Measurements from ENCODE around the gene VN1R2. TPM values are rescaled to one million over a fixed set of nuclear protein-coding genes. Genes with fewer than 3 reads are reported as not detected.
"Not testable (repeated sequence)": the region's sequence is repeated elsewhere in the genome, so short reads cannot be mapped to it uniquely, and the experiment has no call there.

VN1R2 gene, protein sequence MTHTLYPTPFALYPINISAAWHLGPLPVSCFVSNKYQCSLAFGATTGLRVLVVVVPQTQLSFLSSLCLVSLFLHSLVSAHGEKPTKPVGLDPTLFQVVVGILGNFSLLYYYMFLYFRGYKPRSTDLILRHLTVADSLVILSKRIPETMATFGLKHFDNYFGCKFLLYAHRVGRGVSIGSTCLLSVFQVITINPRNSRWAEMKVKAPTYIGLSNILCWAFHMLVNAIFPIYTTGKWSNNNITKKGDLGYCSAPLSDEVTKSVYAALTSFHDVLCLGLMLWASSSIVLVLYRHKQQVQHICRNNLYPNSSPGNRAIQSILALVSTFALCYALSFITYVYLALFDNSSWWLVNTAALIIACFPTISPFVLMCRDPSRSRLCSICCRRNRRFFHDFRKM
- total RNA-seq: under 0.01 TPM

- not testable (repeated sequence) for DNase-seq (ENCODE audit: low read depth in 2 of 3, low spot score in 2 of 3)
These were observed at the start of gene VN1R2 for GRCh38 chr19:53257715-53258342. Gene VN1R2, plus strand, starts transcription at chr19:53258292. Its CDS starts 84 bp downstream, at chr19:53258376.

- not testable (repeated sequence) for DNase-seq (ENCODE audit: low read depth in 2 of 3, low spot score in 2 of 3)
These were observed 46.5 kb upstream of the VN1R2 start for GRCh38 chr19:53211554-53211953.

DNA sequence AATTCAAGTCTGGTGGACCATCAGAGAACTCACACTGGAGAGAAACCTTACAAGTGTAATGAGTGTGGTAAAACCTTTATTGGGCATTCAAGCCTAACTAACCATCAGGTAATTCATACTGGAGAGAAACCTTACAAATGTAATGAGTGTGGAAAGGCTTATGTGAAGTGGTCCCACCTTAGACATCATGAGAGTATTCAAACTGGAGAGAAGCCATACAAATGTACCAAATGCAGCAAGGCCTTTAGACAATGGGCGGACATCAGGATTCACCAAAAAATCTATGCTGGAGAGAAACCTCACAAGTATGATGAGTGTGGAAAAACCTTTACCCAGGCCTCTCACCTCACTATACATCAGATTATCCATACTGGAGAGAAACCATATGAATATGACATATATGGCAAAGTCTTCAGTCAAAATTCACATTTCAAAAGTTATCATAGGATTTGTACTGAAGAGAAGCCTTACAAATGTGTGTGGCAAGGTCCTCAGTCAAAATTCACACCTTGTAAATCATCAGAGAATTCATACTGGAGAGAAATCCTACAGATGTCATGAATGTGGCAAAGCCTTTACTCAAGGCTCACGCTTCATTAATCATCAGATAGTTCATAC lies 45.3 kb upstream of the VN1R2 start:
- DNase-seq (ENCODE audit: low read depth in 2 of 3, low spot score in 2 of 3): no peak

DNA sequence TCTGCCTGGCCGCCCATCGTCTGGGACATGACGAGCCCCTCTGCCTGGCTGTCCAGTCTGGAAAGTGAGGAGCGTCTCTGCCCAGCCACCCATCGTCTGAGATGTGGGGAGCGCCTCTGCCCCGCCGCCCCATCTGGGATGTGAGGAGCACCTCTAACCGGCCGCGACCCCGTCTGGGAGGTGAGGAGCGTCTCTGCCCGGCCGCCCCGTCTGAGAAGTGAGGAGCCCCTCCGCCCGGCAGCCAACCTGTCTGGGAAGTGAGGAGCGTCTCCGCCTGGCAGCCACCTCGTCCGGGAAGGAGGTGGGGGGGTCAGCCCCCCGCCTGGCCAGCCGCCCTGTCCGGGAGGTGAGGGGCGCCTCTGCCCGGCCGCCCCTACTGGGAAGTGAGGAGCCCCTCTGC lies 35.4 kb upstream of the VN1R2 start:
- DNase-seq (ENCODE audit: low read depth in 2 of 3, low spot score in 2 of 3): not testable (repeated sequence)

- DNase-seq (ENCODE audit: low read depth in 2 of 3, low spot score in 2 of 3): no peak
These were observed 33.5 kb upstream of the VN1R2 start for GRCh38 chr19:53224606-53225005.

- DNase-seq (ENCODE audit: low read depth in 2 of 3, low spot score in 2 of 3): no peak
These were observed 20.8 kb upstream of the VN1R2 start for GRCh38 chr19:53237114-53237777.

- DNase-seq (ENCODE audit: low read depth in 2 of 3, low spot score in 2 of 3): no peak
These were observed 11.6 kb upstream of the VN1R2 start for GRCh38 chr19:53246498-53246897.

DNA sequence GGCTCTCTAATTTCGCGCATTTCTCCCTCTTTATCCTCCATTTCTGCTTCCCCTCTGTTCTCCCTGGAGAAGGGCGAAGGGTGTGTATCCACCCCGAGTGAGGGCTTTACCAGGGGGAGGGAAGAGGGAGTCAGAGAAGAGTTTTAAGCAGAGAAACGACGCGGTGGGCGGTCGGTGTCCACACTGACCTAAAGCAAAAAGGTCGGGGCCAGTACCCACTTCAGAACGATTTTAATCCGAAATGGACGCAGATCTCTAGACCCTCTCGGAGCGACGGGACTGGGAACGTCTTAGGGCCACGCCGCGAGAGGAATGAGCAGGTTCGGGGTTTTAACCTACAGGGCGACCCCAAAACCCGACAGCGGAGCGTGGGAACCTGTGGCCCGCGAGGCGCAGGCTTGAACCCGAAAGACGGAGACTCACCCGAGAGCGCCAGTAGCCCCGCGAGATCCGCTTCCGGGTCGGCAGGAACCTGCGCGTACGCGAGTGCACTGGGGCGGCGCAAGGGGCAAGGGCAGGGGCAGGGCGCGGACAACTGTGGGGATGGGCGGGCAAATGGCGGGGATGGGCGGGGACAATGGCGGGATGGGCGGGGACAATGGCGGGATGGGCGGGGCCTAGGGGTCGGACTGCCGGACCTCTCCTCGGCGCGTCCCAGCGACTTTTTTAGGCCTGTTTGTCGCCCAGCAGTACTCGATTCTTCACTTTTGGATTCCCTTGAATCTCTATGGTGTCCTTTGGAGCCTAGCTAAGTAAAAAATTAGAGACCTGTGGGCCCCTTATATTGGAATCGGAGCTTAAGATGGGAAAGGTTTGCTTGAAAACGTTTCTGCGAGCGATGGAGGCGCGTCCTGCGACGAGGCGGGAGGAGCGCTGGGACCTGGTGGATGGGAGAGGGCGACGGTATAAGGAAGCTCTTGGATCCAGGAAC lies 3.4 kb upstream of the VN1R2 start, which contains the start of gene ZNF677:
Gene ZNF677 (minus strand): TSS at position 463 of the 931 bp plus-strand sequence. CDS start 3,323 bp downstream, outside the sequence.
- DNase-seq (ENCODE audit: low read depth in 2 of 3, low spot score in 2 of 3): peak; percentile 42 to 94 (median 94)

- not testable (repeated sequence) for DNase-seq (ENCODE audit: low read depth in 2 of 3, low spot score in 2 of 3)
These were observed 9.5 kb downstream of the VN1R2 start, which contains the start of gene VN1R4 for GRCh38 chr19:53267623-53268022. Gene VN1R4, minus strand, starts transcription at chr19:53267723. Its CDS starts 58 bp downstream, at chr19:53267665.

DNA sequence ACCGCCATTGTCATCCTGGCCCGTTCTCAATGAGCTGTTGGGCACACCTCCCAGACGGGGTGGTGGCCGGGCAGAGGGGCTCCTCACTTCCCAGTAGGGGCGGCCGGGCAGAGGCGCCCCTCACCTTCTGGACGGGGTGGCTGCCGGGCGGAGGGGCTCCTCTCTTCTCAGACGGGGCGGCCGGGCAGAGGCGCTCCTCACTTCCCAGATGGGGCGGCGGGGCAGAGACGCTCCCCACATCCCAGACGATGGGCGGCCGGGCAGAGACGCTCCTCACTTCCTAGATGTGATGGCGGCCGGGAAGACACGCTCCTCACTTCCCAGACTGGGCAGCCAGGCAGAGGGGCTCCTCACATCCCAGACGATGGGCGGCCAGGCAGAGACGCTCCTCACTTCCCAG lies 11.8 kb downstream of the VN1R2 start:
- DNase-seq (ENCODE audit: low read depth in 2 of 3, low spot score in 2 of 3): not testable (repeated sequence)

- DNase-seq (ENCODE audit: low read depth in 2 of 3, low spot score in 2 of 3): no peak
These were observed 14.0 kb downstream of the VN1R2 start for GRCh38 chr19:53272044-53272443.

DNA sequence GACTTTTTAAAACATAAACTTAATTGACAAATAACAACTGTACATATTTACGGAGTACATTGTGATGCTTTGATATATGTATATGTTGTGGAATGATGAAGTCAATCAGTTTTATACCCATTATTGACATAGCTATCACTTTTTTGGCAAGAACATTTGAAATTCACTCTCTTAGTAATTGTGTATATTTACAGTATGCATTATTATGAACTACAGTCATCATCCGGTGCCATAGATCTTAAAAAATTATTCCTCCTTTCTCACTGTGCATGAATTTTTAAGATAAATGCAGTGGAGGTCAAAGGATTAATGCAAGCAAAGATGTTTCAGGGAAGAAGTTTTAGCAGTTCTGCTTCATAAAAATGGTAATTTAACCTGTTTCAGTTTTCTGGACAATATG lies 17.4 kb downstream of the VN1R2 start:
- DNase-seq (ENCODE audit: low read depth in 2 of 3, low spot score in 2 of 3): no peak

- peak in 1 of 3 donors; percentile 8 for DNase-seq (ENCODE audit: low read depth in 2 of 3, low spot score in 2 of 3)
These were observed 23.9 kb downstream of the VN1R2 start for GRCh38 chr19:53281947-53282346.

DNA sequence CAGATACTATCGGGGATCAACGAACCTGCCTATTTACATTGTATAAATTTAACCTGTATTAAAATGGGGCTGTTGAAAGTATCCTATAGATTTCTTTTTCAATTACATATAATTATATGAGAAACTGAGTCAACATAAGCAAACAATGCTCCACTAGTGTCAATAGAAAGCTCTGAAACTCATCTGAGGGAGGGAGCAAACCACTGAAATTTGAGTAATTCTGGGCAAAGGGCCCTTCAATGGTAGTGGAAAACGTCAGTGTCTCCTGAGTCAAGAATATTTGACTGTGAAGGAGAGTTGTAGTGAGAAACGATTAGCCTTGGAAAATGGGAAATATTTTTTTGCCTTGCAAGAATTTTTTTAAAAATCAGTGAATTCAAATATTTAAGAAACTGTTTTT lies 27.0 kb downstream of the VN1R2 start:
- DNase-seq (ENCODE audit: low read depth in 2 of 3, low spot score in 2 of 3): no peak

GRCh38 chr19:53290758-53291549 lies 32.9 kb downstream of the VN1R2 start:
- no peak for DNase-seq (ENCODE audit: low read depth in 2 of 3, low spot score in 2 of 3)

DNA sequence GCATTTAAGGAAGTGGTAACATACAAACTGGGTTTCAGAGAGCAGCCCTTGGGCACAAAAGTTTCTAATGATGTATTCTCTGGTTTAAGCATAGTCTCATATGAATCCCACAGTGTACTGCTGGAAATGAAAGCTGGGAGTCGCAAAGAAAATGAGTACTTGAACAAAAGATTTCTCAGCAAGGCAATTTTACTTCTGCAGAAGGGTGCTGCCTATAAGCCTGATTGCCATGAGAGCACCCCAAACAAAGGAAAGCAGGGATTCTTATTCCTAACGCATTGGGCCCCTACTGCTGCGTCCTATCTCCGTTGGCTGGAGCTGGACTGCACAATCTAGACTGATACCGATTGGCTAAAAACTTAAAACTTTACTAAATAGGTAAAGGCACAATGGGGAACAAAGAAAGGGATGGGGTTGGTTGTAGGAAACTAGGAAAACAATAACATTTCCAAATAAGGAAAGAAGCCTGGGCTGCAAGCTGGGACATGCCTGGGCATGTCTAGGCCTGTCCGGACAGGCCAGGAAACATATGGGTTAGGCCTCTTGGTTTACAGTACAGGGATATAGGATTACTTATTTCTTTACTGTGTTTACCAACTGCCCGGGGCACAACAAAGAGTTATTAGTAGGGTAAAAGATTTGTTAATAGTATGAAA lies 36.8 kb downstream of the VN1R2 start:
- DNase-seq (ENCODE audit: low read depth in 2 of 3, low spot score in 2 of 3): no peak

- DNase-seq (ENCODE audit: low read depth in 2 of 3, low spot score in 2 of 3): not testable (repeated sequence)
These were observed 43.2 kb downstream of the VN1R2 start for GRCh38 chr19:53301341-53301740.

DNA sequence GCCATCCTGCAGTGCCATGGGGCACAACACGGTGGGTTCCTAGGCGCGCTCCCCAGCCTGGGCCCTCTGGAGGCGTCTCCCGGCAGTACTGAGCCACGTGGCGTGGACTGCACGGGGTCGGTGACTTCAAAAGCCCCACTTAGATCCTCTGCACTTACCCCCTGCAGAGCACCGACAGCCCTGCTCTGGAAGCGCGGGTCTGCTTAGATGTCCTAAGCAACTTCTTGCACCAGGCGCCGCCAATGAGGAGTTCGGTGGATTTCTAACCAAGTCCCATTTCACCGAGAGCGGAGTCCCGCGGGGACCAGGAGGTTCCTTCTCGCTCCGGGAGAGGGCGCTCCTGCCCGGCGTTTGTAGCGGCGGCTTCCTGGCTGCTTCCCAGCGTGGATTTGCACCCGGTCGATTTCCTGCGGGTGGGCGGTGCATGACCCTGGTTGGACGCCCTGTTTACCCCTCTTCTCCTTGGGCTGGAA lies 50.3 kb downstream of the VN1R2 start:
- peak in 2 of 3 donors; percentile 66 to 70 for DNase-seq (ENCODE audit: low read depth in 2 of 3, low spot score in 2 of 3)

Data from hematopoietic multipotent progenitor cell (in vitro differentiated cells).